Bronchial epithelial cell (primary cell): ENCODE data around the gene PCK2. TPM values are rescaled to one million over a fixed set of nuclear protein-coding genes. Genes with fewer than 3 reads are reported as not detected.

Experiments
- DNase-seq: peaks from one replicate; pipeline ENCODE4 v3.0.0-alpha.2; 2010; ENCODE audit warnings: low read depth
- FAIRE-seq: peaks from 2 replicates; lab custom pipeline; 2011; peaks lifted over from hg19 to GRCh38; lab: Jason Lieb, UNC
- H3K27me3 ChIP-seq: 2 replicates; pipeline ENCODE4 v1.5.1; 2011; ENCODE audit warnings: low read length; ENCODE audit not compliant: control insufficient read depth, insufficient read depth
- H3K36me3 ChIP-seq: 2 replicates; pipeline ENCODE4 v1.5.1; 2011; ENCODE audit warnings: low read length; ENCODE audit not compliant: control insufficient read depth, insufficient read depth
- H3K4me3 ChIP-seq: 2 replicates; pipeline ENCODE4 v1.5.1; 2011; ENCODE audit warnings: mild to moderate bottlenecking, low read depth, low read length, control low read depth
- CTCF ChIP-seq: IDR thresholded peaks from 2 replicates; pipeline ENCODE4 v1.5.1; 2011; ENCODE audit warnings: mild to moderate bottlenecking, moderate library complexity, low read length, control low read depth, inconsistent platforms; ENCODE audit not compliant: insufficient read depth, severe bottlenecking
- total RNA-seq: library from RNA; depleted of rRNA; stranded (reverse); fragments of >200 nt; gene quantifications from 2 replicates; pipeline ENCODE4 v1.2.1, GENCODE V29; 2014

Gene PCK2
- total RNA-seq, 1 donor from 2014 or later = 84.8 TPM

DNA sequence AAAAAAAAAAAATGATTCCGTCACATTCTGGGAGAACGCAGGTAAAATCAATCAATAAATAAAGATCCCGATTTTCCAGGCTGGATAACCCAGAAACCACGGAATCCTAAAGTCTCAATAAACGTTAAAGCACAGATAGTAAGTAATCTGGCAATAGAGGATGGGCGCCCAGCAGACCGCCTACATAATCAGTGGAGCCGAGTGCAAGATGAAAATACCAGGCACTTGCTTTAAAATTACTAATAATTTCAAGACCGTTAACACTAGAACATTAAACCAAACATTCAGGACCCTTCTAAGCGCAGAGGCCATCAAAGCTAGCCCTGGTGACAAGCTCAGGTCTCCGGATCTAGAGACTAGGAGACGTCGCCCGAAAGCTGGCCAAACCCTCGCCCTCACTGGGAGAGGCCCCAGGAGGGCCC is 19.3 kb downstream of the PCK2 start:
- FAIRE-seq (no peak), DNase-seq (no peak)
- no peaks in the 10 kb centered on the region for H3K27me3 ChIP-seq
- peaks cover 12% of the 10 kb centered on the region for H3K36me3 ChIP-seq
- no peak for TF ChIP-seq CTCF
- H3K4me3 ChIP-seq = peak overlapping the region; percentile 60

DNA sequence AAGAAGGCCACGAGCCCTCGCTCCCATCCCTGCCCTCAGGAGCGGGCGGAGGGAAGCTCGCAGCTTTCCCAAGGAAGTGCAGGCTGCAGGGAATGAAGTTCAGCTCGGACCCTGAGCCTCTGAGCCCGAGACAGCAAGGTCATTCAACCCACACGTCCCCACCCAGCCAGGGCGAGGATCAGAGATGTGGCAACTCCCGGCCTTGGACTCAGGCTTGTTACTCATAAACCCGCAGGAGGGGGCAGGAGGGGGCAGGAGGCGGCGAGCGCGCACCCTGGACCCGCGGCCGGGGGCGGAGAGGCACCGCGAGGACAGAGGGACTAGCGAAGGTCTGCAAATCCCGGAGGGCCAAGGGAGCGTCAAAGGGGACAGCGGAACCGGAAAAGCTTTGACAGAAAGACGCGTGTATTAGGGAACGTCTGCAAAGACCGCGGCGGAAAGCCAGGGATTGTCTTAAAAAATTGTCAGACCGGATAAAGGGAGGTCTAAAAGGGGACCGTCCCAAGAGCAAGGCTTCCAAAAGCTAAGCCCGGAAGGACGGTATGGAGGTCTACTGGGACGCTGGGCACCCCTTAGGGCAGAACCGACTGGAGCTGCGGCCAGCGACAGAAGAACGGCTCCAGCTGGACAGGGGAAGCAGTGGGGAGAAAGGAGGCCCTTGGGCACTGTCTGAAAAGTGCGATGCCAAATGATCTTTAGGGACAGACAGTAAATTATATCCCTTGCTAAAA is 19.9 kb downstream of the PCK2 start:
- TF ChIP-seq CTCF = no peak
- FAIRE-seq = no peak
- peak overlapping the region; percentile 60 for H3K4me3 ChIP-seq
- peaks cover 14% of the 10 kb centered on the region for H3K36me3 ChIP-seq
- no peaks in the 10 kb centered on the region for H3K27me3 ChIP-seq
- peak; percentile 76 for DNase-seq

- no peaks in the 10 kb centered on the region for H3K27me3 ChIP-seq
- TF ChIP-seq CTCF = no peak
- peaks cover 18% of the 10 kb centered on the region for H3K36me3 ChIP-seq
- H3K4me3 ChIP-seq = peak within 1 kb of the TSS; percentile 63
- FAIRE-seq (peak; percentile 23), DNase-seq (peak; percentile 99)
These were observed 20.7 kb downstream of the PCK2 start, which contains the start of the genes DCAF11 and NRL for GRCh38 chr14:24114532-24115421. TSS of gene DCAF11 (plus strand) at chr14:24114777. CDS start at chr14:24115595, 818 bp downstream. TSS of gene NRL (minus strand) at chr14:24114949. CDS start at chr14:24082848, 32,101 bp downstream.

GRCh38 chr14:24115422-24116127 is 21.5 kb downstream of the PCK2 start:
- Histone ChIP-seq H3K27me3 (no peaks in the 10 kb centered on the region), H3K4me3 (peak overlapping the region; percentile 63), H3K36me3 (peaks cover 22% of the 10 kb centered on the region)
- TF ChIP-seq CTCF = no peak
- DNase-seq = no peak
- FAIRE-seq = no peak

DNA sequence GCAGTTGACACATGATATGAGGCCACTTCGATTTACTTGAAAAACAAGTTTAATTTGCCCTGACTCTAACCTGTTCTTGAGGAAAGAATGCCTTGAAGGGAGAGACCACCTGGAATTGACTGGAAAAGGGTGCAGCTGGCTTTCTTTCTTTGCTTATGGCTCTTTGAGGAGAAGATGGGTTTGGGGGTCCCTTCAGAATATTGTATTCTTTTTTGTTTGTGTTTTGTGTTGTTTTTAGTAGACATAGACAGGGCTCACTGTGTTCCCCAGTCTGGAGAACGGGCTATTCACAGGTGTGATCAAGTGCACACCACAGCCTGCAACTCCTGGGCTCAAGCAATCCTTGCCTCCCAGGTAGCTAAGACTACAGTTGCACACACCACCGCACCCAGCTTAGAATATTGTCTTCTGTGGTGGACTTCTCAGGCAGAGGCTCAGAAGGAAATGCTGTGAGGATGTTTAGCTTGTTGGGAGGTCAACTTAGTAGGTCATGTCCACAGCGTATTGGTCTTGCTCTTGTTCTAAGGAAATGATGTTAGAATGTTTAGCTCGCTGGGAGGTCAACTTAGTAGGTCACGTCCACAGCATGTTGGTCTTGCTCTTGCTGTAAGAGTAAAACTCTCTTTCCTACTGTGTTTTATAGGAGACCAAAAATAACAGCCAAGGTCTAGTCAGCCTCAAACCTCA is 22.2 kb downstream of the PCK2 start:
- FAIRE-seq = no peak
- Histone ChIP-seq H3K4me3 (peak overlapping the region; percentile 63), H3K36me3 (peaks cover 28% of the 10 kb centered on the region), H3K27me3 (no peaks in the 10 kb centered on the region)
- no peak for DNase-seq
- TF ChIP-seq CTCF = no peak
